HL-60 (cell line): ENCODE results near the gene CCDC127.

Source experiments
- GABPA ChIP-seq: IDR thresholded peaks from 2 replicates; pipeline ENCODE4 v1.6.1; 2012; ENCODE audit warnings: low read depth
- POLR2AphosphoS5 ChIP-seq: IDR thresholded peaks from 2 replicates; pipeline ENCODE4 v1.6.1; 2012; ENCODE audit warnings: low read depth
- SPI1 ChIP-seq: IDR thresholded peaks from 2 replicates; pipeline ENCODE4 v1.6.1; 2012; ENCODE audit warnings: low read depth, mild to moderate bottlenecking, borderline replicate concordance
- TF ChIP-seq, protein P1 (sequence below): IDR thresholded peaks from one replicate; pipeline ENCODE4 v1.5.1; 2011; ENCODE audit warnings: low read length, control low read depth, inconsistent platforms; ENCODE audit not compliant: insufficient read depth

DNA sequence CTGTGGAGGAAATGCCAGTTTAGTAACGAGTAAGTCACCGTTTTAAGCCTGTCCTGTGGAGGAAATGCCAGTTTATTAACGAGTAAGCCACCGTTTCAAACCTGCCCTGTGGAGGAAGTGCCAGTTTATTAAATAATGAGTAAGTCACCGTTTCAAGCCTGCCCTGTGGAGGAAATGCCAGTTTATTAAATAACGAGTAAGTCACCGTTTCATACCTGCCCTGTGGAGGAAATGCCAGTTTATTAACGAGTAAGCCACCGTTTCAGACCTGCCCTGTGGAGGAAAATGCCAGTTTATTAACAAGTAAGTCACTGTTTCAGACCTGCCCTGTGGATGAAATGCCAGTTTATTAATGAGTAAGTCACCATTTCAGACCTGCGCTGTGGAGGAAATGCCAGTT, 34.6 kb upstream of the CCDC127 start:
- TF ChIP-seq, protein P1, sequence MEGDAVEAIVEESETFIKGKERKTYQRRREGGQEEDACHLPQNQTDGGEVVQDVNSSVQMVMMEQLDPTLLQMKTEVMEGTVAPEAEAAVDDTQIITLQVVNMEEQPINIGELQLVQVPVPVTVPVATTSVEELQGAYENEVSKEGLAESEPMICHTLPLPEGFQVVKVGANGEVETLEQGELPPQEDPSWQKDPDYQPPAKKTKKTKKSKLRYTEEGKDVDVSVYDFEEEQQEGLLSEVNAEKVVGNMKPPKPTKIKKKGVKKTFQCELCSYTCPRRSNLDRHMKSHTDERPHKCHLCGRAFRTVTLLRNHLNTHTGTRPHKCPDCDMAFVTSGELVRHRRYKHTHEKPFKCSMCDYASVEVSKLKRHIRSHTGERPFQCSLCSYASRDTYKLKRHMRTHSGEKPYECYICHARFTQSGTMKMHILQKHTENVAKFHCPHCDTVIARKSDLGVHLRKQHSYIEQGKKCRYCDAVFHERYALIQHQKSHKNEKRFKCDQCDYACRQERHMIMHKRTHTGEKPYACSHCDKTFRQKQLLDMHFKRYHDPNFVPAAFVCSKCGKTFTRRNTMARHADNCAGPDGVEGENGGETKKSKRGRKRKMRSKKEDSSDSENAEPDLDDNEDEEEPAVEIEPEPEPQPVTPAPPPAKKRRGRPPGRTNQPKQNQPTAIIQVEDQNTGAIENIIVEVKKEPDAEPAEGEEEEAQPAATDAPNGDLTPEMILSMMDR = no peak
- TF ChIP-seq POLR2AphosphoS5 (no peak), GABPA (no peak), SPI1 (no peak)
